Breast epithelium (tissue), 3 donors: ENCODE results near the gene NOL4.

Experiments
- CTCF ChIP-seq, 3 donors: fragments of 450-650 bp; IDR thresholded peaks; one replicate each; pipeline ENCODE4 v1.5.1; 2016 to 2017; ENCODE audit warnings: antibody characterized with exemption in 3 of 3, mild to moderate bottlenecking in 3 of 3, moderate library complexity in 3 of 3
- POLR2A ChIP-seq: fragments of 450-650 bp; IDR thresholded peaks from one replicate; pipeline ENCODE4 v1.6.1; 2016; ENCODE audit warnings: antibody characterized with exemption, mild to moderate bottlenecking, moderate library complexity
- POLR2AphosphoS5 ChIP-seq, 3 donors: sonication (generic); formaldehyde crosslinking; IDR thresholded peaks; one replicate each; pipeline ENCODE4 v1.6.1; 2017; ENCODE audit warnings: antibody characterized with exemption in 3 of 3

- no peak for TF ChIP-seq POLR2A
- no peak for TF ChIP-seq POLR2AphosphoS5 (IDR thresholded peaks at IDR 0.05)
- no peak for TF ChIP-seq CTCF (IDR thresholded peaks at IDR 0.05)
Observed at GRCh38 chr18:34224423-34225217, at the start of gene NOL4.
